Measurements from ENCODE around the gene NEURL1.
"Not testable (repeated sequence)": the region's sequence is repeated elsewhere in the genome, so short reads cannot be mapped to it uniquely, and the experiment has no call there.

Gene NEURL1

DNA sequence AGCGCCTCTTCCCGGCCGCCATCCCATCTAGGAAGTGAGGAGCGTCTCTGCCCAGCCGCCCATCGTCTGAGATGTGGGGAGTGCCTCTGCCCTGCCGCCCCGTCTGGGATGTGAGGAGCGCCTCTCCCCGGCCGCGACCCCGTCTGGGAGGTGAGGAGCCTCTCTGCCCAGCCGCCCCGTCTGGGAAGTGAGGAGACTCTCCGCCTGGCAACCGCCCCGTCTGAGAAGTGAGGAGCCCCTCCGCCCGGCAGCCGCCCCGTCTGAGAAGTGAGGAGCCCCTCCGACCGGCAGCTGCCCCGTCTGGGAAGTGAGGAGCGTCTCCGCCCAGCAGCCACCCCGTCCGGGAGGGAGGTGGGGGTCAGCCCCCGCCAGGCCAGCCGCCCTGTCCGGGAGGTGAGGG lies 113.5 kb downstream of the NEURL1 start:
- not testable (repeated sequence) for DNase-seq (ENCODE audit: low read depth in 2 of 2)

DNA sequence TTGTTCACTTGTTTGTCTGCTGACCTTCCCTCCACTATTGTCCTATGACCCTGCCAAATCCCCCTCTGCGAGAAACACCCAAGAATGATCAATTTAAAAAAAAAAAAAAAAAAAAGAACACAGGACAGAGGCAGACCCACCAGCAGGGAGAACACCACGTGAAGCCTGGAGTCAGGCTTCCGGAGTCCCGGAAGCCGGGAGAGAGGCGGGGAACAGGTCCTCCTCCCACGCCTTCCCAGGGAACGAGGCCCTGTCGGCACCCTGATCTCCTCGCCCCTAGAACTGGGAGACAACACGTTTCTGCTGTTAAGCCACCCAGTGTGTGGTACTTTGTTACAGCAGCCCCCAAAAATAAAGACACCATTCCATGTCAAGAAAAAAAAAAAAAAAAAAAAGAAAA lies 114.6 kb downstream of the NEURL1 start:
- DNase-seq (ENCODE audit: low read depth in 2 of 2), result not testable (repeated sequence)

DNA sequence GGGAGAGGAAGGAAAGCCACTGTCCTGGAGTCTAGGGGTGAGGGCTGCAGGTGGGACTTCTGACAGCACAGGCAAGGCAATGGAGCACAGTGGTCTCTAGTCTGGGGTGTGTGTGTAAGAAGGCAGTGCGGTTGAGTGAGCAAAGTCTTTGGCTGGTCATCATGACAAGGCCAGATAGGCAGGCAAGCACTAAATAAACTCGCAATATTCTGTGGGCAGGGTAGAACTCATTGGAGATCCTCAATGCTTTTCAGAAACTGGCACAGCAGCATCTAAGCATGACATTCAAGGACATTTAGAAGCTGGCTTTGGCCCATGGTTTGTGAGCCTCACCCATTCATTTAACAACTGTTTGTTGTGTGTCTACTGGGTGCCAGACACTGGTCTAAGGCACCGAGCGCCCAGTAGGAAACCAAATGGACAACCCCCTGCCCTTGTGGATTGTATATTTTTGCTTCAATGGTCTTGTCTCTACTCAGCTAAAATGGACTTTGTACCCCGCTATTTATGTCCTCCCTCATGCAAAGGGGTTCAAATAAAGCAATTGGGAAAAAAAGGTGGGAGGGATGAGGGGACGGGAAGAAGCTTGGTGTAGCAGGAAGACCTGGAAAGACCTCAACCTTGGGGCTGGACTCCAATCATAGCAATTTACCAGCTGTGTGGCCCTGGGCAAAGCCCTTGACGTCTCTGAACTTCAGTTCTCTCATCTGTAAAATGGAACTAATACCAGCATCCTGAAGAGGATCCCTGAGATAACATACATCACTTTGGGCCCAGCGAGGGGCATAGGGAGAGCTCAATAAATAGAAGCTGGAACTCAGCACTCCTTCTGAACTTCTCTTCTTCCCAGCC lies 116.0 kb downstream of the NEURL1 start:
- no peak for DNase-seq (ENCODE audit: low read depth in 2 of 2)

- DNase-seq (ENCODE audit: low read depth in 2 of 2), result no peak
Measured at GRCh38 chr10:103610083-103610472, 116.6 kb downstream of the NEURL1 start.

DNA sequence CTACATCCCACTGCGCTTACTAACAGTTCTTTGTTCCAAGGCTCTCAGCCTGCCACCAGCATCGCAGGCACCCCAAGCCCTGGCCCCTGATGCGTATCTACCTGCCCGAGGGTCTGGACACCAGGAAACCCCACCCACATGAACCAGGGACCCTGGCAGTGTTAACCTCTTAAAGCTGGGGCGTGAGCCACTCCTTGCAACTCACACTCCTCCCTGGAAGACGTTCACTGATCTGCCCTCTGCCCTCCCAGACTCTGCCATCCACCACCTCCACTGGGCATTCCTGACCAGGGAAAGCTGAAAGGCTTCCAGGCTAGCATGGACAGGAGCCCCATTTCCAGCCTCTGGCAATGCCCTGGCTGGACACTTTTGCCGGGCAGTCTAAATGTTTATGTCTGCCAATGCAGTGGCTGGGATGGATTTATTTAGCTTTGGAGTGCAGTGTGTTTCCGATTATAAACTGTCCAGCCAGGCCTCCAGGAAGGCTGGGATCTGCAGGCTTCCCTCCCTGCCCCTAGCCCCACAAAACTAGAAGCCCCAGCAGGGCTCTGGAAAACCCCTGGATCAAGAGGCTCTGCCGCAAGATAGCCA lies 117.5 kb downstream of the NEURL1 start:
- DNase-seq (ENCODE audit: low read depth in 2 of 2), result no peak

DNA sequence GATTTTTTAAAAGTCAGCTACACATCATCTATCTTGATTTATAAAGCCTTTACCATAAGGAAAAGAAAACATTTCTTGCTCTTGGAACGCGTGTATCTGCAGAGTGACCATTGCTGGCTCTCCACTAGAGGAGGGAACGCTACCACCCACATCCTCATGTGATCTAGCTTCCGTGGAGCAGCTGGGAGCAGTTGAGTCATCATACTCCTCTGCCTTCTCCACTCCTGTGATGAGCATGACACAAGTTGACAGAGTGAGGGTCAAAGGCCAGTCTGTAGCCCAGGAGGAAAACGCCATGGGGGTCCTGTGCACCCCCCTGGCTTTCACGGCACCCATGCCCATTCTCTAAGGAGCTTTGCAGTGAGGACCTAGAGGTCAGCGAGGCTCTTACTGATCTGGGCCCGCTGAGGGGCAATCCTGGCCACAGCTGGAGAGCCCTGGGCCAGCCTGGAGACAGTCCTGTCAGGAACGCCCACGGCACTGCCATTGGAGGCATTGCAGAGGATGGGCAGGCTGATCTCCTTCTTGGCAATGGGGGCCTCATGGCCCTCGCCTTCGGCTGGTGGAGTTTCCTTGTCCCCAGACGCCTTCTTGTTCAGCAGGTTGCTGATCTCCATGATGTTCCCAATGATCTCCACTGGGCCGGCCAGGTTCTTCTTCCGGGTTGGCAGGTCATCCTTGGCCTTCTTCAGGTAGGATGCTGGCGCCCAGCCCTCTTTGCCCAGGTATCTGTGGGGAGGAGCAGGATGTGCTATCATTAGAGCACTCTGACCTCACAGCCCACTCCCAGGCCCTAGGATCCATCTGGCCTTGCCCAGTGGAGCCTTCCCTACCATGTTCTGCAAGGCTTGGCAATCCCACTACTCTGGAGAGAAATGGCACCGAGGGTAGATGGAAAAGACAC lies 119.2 kb downstream of the NEURL1 start:
- DNase-seq (ENCODE audit: low read depth in 2 of 2), result no peak

- no peak for DNase-seq (ENCODE audit: low read depth in 2 of 2)
Measured at GRCh38 chr10:103613616-103614015, 120.1 kb downstream of the NEURL1 start.

- no peak for DNase-seq (ENCODE audit: low read depth in 2 of 2)
Measured at GRCh38 chr10:103614306-103615158, 121.0 kb downstream of the NEURL1 start.

DNA sequence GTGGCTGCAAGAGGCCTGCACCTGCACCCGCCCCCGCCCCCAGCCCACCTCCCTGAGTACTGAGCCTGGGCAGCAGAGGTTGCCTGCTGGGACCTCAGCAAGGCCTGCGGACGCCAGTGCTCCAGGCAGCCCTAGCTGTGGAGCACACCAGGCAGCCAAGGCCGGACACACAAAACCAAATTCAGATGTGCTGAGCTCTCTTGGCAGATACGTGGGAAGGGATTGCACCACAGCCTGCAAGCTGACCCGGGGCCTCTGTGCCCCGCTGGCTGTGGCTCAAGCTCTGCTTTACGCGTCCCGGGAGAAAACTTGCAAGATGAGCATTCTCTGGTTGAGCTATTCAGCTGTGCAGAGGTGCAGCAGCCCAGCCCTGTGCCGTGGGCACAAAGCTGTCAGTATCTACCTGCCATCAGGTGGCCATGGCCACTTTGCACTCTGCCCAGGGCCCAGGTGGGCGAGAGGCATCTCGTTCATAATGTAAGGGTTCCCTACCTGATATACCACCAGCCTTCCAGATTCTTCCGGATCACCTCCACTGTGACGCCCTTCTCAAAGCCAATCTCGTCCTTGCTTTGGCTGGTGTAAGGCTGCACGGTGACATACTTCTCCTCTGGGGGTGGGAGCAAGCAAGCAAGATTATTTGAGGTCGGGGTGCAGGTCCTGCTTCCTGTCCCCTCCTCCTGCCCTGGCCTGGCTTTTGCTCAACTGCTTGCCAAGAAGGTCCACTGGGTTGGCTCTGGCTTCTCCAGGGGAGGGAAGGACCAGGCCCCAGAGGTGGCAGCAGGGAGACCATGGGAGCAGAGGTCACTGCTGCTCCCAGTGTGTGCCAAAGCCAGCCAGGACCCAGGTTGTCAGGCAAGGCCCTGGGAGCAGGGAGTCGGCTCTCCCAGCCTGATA lies 123.4 kb downstream of the NEURL1 start:
- no peak for DNase-seq (ENCODE audit: low read depth in 2 of 2)

DNA sequence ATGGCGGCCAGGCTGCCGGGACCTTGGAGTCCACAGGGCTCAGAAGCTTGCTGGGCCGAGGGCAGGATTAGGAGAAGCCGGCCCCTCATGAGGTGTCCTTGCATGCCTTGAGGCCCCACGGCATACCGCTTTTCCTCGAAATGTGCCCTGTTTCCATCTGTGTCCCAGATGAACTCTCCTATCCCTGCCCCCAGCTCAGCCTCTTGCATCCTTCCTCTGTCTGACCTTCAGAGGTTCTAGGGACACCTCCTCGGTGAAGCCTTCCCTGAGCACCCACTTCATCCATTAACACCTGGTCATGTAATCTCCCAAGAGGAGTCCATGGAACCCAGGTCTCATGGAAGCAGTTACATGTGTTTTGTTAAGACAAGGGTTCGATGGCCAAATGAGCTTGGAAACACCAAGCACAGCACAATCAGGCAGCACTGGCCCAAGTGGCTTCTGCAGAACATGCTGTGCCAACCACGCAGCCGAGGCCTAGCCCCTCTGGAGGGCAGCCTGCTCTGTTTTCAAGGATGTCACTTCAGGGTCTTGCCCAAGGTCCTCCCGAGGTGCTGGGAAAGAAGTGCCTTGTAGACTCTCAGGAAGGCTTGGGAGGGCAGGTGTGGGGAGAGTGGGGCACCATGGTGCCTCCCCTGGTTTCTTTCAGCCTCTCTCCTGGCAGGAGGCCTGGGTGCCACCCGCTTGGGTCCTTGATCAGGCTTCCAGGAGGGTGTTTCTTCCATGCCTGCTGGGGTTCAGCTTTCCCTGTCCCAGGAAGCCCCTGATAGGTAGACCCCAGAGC lies 124.3 kb downstream of the NEURL1 start:
- DNase-seq (ENCODE audit: low read depth in 2 of 2), result no peak

- no peak for DNase-seq (ENCODE audit: low read depth in 2 of 2)
Measured at GRCh38 chr10:103618575-103619423, 125.3 kb downstream of the NEURL1 start.

- DNase-seq (ENCODE audit: low read depth in 2 of 2), result no peak
Measured at GRCh38 chr10:103619424-103620351, 126.2 kb downstream of the NEURL1 start.

- no peak for DNase-seq (ENCODE audit: low read depth in 2 of 2)
Measured at GRCh38 chr10:103620352-103620740, 126.8 kb downstream of the NEURL1 start.

DNA sequence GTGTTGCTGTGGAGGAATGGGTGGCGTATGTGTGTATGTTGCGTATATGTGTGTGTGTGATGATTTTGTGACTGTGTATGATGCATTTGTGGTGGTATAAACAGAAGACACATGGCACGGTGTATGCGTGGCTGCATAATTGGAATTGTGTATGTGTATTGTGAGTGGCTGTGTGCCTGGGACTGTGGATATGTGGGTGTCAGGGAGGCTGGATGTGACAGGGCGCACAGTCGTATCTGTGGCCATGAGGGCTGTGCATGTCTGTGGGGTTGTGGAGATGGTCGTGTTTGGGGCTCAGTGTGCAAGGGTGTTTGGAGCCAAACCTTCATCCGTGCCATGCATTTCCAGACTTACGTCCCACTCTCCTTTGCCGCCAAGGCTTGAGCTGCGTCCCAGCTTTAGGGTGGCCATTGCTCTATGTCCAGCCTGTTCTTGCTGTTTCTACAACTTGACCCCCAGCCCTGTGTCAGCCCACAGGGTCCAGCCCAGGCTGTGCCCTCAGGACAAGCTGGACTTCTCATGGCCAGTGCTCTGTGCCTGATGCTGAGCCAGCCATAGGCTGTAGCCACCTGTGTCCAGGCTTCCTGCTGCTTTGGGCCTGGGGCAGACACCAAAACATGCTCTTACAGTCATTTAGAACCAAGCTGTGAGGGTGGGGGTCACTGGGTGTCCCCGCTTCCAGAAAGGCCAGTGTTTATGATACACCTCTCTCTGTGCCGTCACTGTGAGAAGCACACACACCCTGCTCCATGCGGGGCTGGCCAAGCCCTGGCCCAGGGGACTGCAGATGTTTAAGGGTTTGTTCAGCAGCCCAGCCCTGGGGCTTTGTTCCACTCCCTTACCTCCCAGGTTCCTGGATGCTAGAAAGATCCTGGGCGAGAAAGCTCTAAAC lies 127.6 kb downstream of the NEURL1 start:
- DNase-seq (ENCODE audit: low read depth in 2 of 2), result no peak

GRCh38 chr10:103621783-103622125 lies 128.2 kb downstream of the NEURL1 start:
- DNase-seq (ENCODE audit: low read depth in 2 of 2), result no peak

DNA sequence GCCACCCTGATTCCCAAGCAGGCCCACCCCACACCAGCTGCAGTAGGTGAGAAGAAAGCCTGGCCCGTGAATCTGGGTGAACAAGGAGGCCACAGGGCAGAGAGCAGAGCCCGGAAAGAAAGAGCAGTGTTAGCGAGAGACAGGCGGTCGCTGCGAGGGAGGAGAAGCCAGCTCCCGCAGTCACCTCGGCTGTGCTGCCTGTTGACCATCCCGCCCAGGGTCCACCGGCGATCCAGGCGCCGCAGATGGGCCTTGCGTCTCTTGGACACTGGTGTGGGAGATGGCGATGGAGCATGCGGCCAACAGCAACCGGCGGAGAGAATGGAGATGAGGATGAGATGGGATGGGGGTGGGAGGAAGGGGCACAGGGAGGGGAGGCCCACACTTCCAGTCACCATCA lies 128.8 kb downstream of the NEURL1 start:
- DNase-seq (ENCODE audit: low read depth in 2 of 2), result no peak

Measured in activated CD4-positive, alpha-beta T cell treated with anti-CD3 and anti-CD28 coated beads for 24 hours (primary cell).